MM.1S (cell line): ENCODE measurements around the gene FADD.

Experiments
- EZH2 ChIP-seq: fragments of 300-600 bp; sonication (generic); optimal IDR thresholded peaks from 2 replicates; pipeline ENCODE3; 2017; ENCODE audit warnings: low read depth, mild to moderate bottlenecking, antibody characterized with exemption, low read length, mixed read lengths
- TF ChIP-seq, protein P1 (sequence below): fragments of 300-600 bp; sonication (generic); IDR thresholded peaks from 2 replicates; pipeline ENCODE4 v1.5.1; 2016; ENCODE audit warnings: antibody characterized with exemption, low read length, mixed read lengths

DNA sequence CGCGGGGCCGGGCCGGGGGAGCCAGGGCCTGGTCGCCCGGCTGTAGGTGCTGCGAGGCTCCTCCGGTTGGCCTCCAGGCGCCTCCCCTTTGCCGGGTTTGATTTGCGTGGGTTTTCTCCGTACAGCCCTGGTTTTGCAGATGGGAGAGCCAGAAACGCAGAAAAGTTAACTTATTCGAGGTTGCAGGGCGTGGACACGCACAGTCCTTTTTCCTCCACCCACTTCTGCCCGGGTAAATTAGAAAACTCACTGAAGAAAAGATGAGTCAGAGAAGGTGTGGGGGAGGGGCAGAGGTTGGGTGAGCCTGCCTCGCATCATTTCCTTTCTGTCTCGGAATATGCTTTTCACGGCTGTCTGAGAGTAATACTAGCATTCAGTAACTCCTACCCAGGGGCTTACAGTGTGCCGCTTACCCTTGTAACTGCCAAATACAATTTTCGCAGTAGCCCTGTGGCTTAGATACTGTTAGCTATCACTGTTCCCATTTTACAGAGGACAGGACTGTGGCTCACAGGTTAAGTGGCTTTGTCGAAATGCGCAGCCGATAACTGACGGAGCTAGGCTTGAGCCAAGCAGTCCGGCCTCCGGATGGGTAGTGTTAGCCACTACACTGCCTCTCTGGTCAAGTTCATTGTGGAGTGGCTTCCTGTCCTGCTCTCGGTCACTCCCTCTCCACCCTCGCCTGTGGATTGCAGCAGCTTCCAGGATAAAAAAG, 812 bp downstream of the FADD start:
- no peak for TF ChIP-seq EZH2
- TF ChIP-seq, protein P1, sequence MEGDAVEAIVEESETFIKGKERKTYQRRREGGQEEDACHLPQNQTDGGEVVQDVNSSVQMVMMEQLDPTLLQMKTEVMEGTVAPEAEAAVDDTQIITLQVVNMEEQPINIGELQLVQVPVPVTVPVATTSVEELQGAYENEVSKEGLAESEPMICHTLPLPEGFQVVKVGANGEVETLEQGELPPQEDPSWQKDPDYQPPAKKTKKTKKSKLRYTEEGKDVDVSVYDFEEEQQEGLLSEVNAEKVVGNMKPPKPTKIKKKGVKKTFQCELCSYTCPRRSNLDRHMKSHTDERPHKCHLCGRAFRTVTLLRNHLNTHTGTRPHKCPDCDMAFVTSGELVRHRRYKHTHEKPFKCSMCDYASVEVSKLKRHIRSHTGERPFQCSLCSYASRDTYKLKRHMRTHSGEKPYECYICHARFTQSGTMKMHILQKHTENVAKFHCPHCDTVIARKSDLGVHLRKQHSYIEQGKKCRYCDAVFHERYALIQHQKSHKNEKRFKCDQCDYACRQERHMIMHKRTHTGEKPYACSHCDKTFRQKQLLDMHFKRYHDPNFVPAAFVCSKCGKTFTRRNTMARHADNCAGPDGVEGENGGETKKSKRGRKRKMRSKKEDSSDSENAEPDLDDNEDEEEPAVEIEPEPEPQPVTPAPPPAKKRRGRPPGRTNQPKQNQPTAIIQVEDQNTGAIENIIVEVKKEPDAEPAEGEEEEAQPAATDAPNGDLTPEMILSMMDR = no peak
